ENCODE results near the gene SCTR.

DNA sequence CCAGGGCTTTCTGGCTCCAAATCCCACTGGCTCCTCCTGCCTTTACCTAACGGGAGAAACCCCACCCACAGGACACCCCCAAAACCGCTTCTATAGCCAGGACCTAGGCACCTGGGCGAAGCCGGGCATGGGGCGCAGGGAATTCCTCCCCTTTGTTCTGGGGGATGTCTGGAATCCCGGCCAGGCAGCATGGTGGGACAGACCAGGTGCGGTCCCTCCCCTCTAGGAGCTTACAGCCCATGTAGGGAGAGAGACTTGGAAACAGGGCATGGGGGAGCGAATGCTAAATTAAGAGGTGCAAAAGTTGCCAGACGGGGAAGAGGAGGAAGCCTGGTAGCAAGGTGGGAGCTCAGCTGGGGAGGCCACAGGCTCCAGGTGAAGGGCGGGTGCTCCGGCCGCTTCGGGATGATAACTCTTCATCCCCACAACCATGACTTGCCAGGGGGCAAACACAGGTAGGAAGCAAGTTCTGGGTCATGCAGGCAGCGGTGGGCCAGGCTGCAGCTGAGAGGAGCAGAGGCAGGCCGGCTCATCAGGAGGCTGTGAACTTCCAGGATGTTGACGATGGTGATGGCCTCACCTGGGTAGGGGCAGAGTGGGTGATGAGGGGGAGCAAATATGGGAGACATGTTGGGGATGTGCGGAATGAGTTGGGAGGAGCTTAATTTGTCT lies 91.3 kb downstream of the SCTR start:
- TF ChIP-seq, protein P1, sequence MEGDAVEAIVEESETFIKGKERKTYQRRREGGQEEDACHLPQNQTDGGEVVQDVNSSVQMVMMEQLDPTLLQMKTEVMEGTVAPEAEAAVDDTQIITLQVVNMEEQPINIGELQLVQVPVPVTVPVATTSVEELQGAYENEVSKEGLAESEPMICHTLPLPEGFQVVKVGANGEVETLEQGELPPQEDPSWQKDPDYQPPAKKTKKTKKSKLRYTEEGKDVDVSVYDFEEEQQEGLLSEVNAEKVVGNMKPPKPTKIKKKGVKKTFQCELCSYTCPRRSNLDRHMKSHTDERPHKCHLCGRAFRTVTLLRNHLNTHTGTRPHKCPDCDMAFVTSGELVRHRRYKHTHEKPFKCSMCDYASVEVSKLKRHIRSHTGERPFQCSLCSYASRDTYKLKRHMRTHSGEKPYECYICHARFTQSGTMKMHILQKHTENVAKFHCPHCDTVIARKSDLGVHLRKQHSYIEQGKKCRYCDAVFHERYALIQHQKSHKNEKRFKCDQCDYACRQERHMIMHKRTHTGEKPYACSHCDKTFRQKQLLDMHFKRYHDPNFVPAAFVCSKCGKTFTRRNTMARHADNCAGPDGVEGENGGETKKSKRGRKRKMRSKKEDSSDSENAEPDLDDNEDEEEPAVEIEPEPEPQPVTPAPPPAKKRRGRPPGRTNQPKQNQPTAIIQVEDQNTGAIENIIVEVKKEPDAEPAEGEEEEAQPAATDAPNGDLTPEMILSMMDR (IDR thresholded peaks at IDR 0.05), result no peak
- TF ChIP-seq PREB (CRISPR knock-in tag; IDR thresholded peaks at IDR 0.05; ENCODE audit: borderline replicate concordance) (no peak), USF2 (CRISPR knock-in tag; IDR thresholded peaks at IDR 0.05) (no peak)
